SK-N-MC (cell line): ENCODE measurements around the gene CAMK2A.

ENCODE experiments used
- EZH2 ChIP-seq: fragments of 200-600 bp; sonication (generic); IDR thresholded peaks from one replicate; pipeline ENCODE4 v1.6.1; 2017; ENCODE audit warnings: antibody characterized with exemption
- FOXP2 ChIP-seq: optimal IDR thresholded peaks from 2 replicates; pipeline ENCODE3; 2011; ENCODE audit warnings: mild to moderate bottlenecking, moderate library complexity; ENCODE audit not compliant: insufficient read depth; ENCODE audit errors: extremely low read length, control extremely low read depth
- POLR2AphosphoS5 ChIP-seq: IDR thresholded peaks from 2 replicates; pipeline ENCODE4 v1.6.1; 2012; ENCODE audit warnings: mild to moderate bottlenecking, low read depth, low read length, borderline replicate concordance

GRCh38 chr5:150182774-150183173, 106.8 kb downstream of the CAMK2A start:
- TF ChIP-seq EZH2 (no peak), POLR2AphosphoS5 (no peak), FOXP2 (no peak)
